Thyroid gland (tissue), 4 donors: ENCODE measurements around the gene SLC24A3. TPM values are rescaled to one million over a fixed set of nuclear protein-coding genes. Genes with fewer than 3 reads are reported as not detected.

Experiments used
- DNase-seq, 2 donors: peaks; one replicate each; pipeline ENCODE4 v3.0.0-alpha.2; 2019
- H3K27ac ChIP-seq, 3 donors: fragments of 200-600 bp; sonication (generic); 1 replicate in 2 of 3; 2 replicates in 1 of 3; pipeline ENCODE4 v1.5.1; 2016 to 2019; ENCODE audit warnings: mild to moderate bottlenecking in 1 of 3, moderate library complexity in 1 of 3
- H3K27me3 ChIP-seq: fragments of 200-600 bp; sonication (generic); one replicate; pipeline ENCODE4 v1.5.1; 2019
- H3K36me3 ChIP-seq, 2 donors: fragments of 200-600 bp; sonication (generic); one replicate each; pipeline ENCODE4 v1.5.1; 2016 to 2019
- H3K4me1 ChIP-seq, 2 donors: fragments of 200-600 bp; sonication (generic); one replicate each; pipeline ENCODE4 v1.5.1; 2017 to 2019
- H3K4me3 ChIP-seq, 3 donors: fragments of 200-600 bp; sonication (generic); replicated peaks in 1 of 3; 1 replicate in 2 of 3; 2 replicates in 1 of 3; pipeline ENCODE4 v1.5.1; 2016; ENCODE audit warnings: mild to moderate bottlenecking in 1 of 3
- H3K9me3 ChIP-seq: fragments of 200-600 bp; sonication (generic); one replicate; pipeline ENCODE4 v1.5.1; 2017
- CTCF ChIP-seq, 6 experiments: fragments of 200-600 bp in 3 of 6; fragments of 450-650 bp in 3 of 6; sonication (generic) in 3 of 6; IDR thresholded peaks; one replicate each; pipeline ENCODE4 v1.5.1; 2016 to 2019; ENCODE audit warnings: antibody characterized with exemption in 6 of 6, mild to moderate bottlenecking in 2 of 6, inconsistent platforms in 1 of 6, moderate library complexity in 1 of 6
- POLR2A ChIP-seq, 2 donors: fragments of 450-650 bp; IDR thresholded peaks; one replicate each; pipeline ENCODE4 v1.6.1; 2017; ENCODE audit warnings: antibody characterized with exemption in 2 of 2, mild to moderate bottlenecking in 2 of 2, moderate library complexity in 1 of 2
- WGBS, 2 donors: methylation state at CpG; one replicate each; pipeline ENCODE4 v1.1.5; 2017; 5-methylcytosine and 5-hydroxymethylcytosine counted together
- intact Hi-C: fragments of 100-400 bp; cut with DNase I; formaldehyde crosslinking; loops from one replicate; pipeline ENCODE4 v1.15.1; 2023
- total RNA-seq, 4 donors: library from RNA; depleted of rRNA; stranded (reverse); fragments of >200 nt; gene quantifications; one replicate each; pipeline ENCODE4 v1.2.3, GENCODE V29; 2016

Gene SLC24A3
- total RNA-seq, 4 donors from 2014 or later = 4.0 to 8.1 (median 6.3) TPM

DNA sequence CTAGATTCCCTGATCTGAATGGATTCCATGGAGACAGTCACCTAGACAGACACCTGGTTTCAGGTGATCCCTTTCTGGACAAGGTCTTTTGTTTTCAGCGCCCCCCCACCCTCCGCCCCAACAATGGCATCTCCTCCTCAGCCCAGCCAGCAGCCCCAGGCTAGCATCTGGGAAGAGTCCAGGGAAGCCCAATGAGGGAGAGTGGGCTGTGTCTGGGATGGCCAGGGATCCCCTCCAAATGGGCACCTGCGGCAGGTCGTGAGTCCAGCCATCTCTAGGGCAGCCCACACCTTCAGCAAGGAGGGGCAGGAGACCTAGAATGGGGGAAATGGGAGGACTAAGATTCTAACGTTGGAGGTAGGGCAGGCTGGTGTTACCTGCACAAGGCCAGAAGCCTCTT lies 1.2 kb upstream of the SLC24A3 start:
- Histone ChIP-seq H3K9me3 (no peaks in the 10 kb centered on the region), H3K27ac (peak overlapping the region; percentile 53 to 82 (median 71)), H3K27me3 (no peaks in the 10 kb centered on the region), H3K4me3 (peak overlapping the region in 2 of 3 donors; percentile 54 to 60), H3K4me1 (peaks cover 15 to 23% of the 10 kb centered on the region in 2 donors), H3K36me3 (no peaks in the 10 kb centered on the region)
- intact Hi-C loops = no loop called here
- no peak for TF ChIP-seq POLR2A (IDR thresholded peaks at IDR 0.05)
- DNase-seq = no peak
- 39 to 48% methylated on average over 4 to 5 of the region's 5 CpGs for WGBS, 2 donors

GRCh38 chr20:19211661-19212468 lies 577 bp upstream of the SLC24A3 start:
- intact Hi-C loops = no loop called here
- WGBS, 2 donors = 1 to 2% methylated on average over 11 to 36 of the region's 66 CpGs

GRCh38 chr20:19212821-19213502 lies 520 bp downstream of the SLC24A3 start:
- peak overlapping the region in 1 of 3 donors; percentile 73 for H3K27ac ChIP-seq
- H3K4me3 ChIP-seq = peak overlapping the region; percentile 19 to 43 (median 32)
- H3K36me3 ChIP-seq = no peaks in the 10 kb centered on the region
- peaks cover 15 to 23% of the 10 kb centered on the region in 2 donors for H3K4me1 ChIP-seq
- H3K27me3 ChIP-seq = no peaks in the 10 kb centered on the region
- TF ChIP-seq CTCF (IDR thresholded peaks at IDR 0.05) = peak in 5 of 6 experiments; percentile 38 to 72 (median 46)
- peak in 1 of 2 donors; percentile 41 for TF ChIP-seq POLR2A (IDR thresholded peaks at IDR 0.05)
- DNase-seq = peak; percentile 86 to 90
- H3K9me3 ChIP-seq = no peaks in the 10 kb centered on the region
- WGBS, 2 donors = 8 to 30% methylated on average over 3 to 6 of the region's 58 CpGs
- intact Hi-C loops = no loop called here

More at GRCh38 chr20:19211661-19212468, 577 bp upstream of the SLC24A3 start:
- peak in 1 of 2 donors; percentile 37 for TF ChIP-seq POLR2A (IDR thresholded peaks at IDR 0.05)
- TF ChIP-seq CTCF (IDR thresholded peaks at IDR 0.05) = no peak
- Histone ChIP-seq H3K4me1 (peaks cover 15 to 23% of the 10 kb centered on the region in 2 donors), H3K9me3 (no peaks in the 10 kb centered on the region), H3K27me3 (no peaks in the 10 kb centered on the region), H3K27ac (peak overlapping the region; percentile 55 to 82 (median 71)), H3K36me3 (no peaks in the 10 kb centered on the region), H3K4me3 (peak overlapping the region; percentile 28 to 60 (median 54))
- DNase-seq = peak; percentile 85 to 87

- no peak for DNase-seq
- H3K27me3 ChIP-seq = no peaks in the 10 kb centered on the region
- H3K4me3 ChIP-seq = no peak overlapping the region
- intact Hi-C loops = no loop called here
- TF ChIP-seq POLR2A (IDR thresholded peaks at IDR 0.05) (no peak), CTCF (IDR thresholded peaks at IDR 0.05) (no peak)
- H3K4me1 ChIP-seq = peaks cover 15 to 23% of the 10 kb centered on the region in 2 donors
- H3K9me3 ChIP-seq = no peaks in the 10 kb centered on the region
- no peaks in the 10 kb centered on the region for H3K36me3 ChIP-seq
- H3K27ac ChIP-seq = no peak overlapping the region
- 80 to 88% methylated on average over 11 of the region's 11 CpGs for WGBS, 2 donors
Observed at GRCh38 chr20:19213946-19214490, 1.6 kb downstream of the SLC24A3 start.

DNA sequence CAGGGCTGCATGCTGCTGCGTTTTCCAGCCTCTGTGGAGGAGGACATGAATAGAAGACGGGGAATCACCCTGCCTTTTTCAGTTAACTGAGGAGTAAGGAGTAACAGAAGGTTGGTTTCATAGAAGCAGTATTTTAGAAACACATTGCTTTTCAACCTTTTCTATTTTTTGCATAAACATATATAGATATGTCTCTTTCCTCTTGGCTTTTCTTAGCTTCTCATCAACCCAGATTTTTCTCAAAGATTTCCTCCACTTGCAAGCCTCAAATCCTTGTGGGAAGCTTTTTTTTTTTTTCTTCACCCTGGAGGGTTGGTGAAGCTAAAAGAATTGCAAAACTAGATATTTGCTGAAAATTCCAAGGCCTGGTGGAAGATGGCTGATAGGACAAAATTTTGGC lies 6.0 kb downstream of the SLC24A3 start:
- TF ChIP-seq CTCF (IDR thresholded peaks at IDR 0.05) = no peak
- no peak for TF ChIP-seq POLR2A (IDR thresholded peaks at IDR 0.05)
- DNase-seq = no peak
- no peaks in the 10 kb centered on the region for H3K9me3 ChIP-seq
- intact Hi-C loops = no loop called here
- no peak overlapping the region for H3K4me3 ChIP-seq
- no peaks in the 10 kb centered on the region for H3K27me3 ChIP-seq
- no peaks in the 10 kb centered on the region for H3K36me3 ChIP-seq
- H3K27ac ChIP-seq = no peak overlapping the region
- H3K4me1 ChIP-seq = peaks cover under 1 to 5% of the 10 kb centered on the region in 2 donors
- WGBS, 2 donors = 75 to 86% methylated on average over 2 of the region's 2 CpGs
